GM21447 (cell line): Measurements from ENCODE around the gene KNTC1.
"Not testable (repeated sequence)": the region's sequence is repeated elsewhere in the genome, so short reads cannot be mapped to it uniquely, and the experiment has no call there.

Experiments
- ATAC-seq: cut with Tn5 transposase; IDR thresholded peaks from one replicate; pipeline ENCODE4 v1.9.1; 2021; ENCODE audit not compliant: unreplicated experiment

KNTC1 gene

DNA sequence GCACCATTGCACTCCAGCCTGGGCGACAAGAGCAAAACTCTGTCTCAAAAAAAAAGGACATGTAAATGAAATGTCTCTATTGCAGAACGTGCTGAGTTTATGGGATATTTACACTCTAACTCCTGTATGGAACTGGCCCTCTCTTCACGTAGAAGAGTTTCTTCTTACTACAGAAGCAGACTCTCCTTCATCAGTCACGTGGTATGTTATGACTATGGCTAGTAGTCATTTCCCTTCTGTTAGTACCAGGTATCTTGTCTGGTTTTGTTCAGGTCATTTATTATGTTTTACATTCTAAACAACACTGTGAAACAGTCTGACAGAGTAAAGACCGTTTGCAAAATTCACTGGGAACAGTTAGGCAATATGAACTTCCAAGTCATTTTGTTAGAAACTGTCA, 20.3 kb downstream of the KNTC1 start:
- ATAC-seq: no peak

DNA sequence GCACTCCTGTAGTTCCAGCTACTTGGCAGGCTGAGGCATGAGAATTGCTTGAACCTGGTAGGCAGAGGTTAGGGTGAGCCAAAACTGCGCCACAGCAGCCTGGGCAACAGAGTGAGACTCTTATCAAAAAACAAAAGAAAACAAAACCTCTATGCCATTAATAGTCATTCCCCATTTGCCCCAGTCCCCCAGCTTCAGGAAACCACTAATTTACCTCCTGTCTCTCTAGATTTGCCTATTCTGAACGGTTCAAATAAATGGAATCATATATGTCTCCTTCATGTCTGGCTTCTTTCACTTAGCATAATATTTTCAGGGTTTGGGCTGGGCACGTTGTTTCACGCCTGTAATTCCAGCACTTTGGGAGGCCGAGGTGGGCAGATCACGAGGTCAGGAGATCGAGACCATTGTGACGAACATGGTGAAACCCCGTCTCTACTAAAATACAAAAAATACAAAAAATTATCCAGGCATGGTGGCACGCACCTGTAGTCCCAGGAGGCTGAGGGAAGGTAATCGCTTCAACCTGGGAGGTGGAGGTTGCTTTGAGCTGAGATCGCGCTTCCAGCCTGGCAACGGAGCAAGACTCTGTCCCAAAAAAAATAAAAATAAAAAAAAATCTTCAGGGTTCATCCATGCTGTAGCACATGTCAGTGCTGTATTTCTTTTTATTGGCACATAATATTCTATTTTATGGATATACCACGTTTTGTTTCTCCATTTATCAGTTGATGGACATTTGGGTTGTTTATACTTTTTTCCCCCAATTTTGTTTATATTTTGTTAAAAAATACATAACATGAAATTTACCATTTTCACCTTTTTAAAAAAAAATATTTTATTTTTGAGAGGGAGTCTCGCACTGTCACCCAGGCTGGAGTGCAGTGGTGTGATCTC, 31.9 kb downstream of the KNTC1 start:
- no peak for ATAC-seq

DNA sequence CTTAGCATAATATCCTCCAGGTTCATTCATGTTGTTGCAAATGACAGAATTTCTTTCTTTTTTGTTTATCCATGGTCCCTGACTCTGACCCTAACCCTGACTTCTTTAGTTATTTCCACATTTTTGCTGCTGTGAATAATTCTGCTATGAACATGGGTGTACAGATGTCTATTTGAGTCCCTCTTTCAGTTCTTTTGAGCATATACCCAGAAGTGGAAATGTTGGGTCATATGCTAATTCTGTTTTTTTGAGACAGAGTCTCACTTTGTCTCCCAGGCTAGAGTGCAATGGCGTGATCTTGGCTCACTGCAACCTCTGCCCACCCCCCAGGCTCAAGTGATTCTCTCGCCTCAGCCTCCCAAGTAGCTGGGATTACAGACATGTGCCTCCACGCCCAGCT, 33.1 kb downstream of the KNTC1 start:
- no peak for ATAC-seq

DNA sequence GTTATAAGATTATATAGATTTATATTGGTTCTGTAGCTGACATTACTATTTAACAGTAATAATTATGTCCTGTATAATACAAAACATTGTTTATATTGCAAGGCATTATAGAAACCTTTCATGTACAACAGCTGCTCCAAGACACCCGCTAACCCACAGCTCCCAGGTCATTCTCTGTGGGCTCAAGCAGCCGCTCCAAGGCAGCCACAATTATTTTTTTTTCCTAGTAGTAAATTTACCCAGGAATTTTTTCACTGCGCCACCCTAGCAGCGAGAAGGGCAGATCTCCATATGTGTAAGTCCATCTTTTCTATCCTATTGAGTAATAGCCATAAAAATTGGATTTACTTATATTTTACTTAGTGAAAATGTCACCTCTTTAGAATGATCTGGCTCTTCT, 36.3 kb downstream of the KNTC1 start:
- ATAC-seq: no peak

DNA sequence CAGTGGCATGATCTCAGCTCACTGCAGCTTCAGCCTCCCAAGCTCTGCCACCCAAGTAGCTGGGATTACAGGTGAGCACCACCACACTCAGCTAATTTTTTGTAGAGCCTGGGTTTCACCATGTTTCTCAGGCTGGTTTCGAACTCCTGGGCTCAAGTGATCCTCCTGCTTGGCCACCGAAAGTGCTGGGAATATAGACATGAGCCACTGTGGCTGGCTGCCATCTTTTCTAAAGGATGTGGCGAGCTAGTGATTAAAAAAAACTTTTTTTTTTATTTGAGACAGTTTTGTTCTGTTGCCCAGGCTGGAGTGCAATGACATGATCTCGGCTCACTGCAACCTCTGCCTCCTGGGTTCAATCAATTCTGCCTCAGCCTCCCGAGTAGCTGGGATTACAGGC, 39.8 kb downstream of the KNTC1 start:
- not testable (repeated sequence) for ATAC-seq

DNA sequence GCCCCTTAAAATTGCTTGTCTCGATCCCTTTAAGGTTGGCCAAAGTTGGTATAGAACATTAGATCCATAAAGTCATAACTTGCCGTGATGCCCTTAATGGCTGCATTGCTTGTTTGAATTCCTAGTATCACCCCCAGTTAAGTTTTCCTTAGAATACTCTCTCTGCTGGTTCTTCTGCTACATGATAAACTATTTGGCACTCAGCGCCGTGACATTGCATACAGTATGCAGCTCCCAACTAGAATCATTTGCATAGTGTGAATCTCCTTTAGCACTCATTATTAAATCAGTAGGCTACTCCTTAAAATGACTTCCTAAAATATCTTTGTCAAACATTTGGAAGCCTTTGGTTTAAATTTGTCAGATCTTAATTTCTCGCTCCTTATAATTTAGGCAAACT, 42.2 kb downstream of the KNTC1 start:
- ATAC-seq: no peak

DNA sequence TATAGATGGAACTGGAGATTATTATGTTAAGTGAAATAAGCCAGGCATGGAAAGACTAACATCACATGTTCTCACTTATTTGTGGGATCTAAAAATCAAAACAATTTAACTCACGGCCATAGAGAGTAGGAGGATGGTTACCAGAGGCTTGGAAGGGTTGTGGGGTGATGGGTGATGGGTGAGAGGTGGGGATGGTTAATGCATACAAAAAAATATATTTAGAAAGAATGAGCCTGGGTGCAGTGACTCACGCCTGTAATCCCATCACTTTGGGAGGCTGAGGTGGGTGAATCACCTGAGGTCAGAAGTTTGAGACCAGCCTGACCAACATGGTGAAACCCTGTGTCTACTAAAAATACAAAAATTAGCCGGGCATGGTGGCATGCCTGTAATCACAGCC, 43.0 kb downstream of the KNTC1 start:
- ATAC-seq: not testable (repeated sequence)

DNA sequence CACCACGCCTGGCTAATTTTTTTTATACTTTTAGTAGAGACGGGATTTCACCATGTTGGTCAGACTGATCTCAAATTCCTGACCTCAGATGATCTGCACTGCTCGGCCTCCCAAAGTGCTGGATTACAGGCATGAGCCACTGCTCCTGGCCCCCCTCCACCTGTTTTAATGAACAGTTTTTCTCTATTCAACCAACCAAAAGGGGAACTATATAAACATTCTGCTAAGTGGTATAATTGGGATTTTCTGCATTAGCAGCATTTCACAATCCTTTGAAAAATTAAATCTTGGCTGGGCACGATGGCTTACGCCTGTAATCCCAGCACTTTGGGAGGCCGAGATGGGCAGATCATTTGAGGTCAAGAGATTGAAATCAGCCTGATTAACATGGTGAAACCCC, 44.8 kb downstream of the KNTC1 start:
- ATAC-seq: no peak

DNA sequence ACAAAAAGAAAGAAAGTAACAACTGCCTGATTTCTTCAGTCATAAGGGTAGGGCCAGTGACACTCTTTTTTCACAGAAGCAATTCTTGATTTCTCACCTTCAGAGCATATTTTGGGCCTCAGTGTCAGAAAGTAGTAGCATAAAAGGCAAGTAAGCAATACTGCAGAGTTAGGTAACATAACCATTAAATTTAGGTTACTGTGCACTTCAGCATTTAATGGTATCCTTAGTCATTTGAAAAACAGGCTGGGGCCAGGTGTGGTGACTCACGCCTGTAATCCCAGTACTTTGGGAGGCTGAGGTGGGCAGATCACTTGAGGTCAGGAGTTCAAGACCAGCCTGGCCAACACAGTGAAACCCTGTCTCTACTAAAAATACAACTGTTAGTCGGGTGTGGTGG, 56.2 kb downstream of the KNTC1 start:
- ATAC-seq: not testable (repeated sequence)

DNA sequence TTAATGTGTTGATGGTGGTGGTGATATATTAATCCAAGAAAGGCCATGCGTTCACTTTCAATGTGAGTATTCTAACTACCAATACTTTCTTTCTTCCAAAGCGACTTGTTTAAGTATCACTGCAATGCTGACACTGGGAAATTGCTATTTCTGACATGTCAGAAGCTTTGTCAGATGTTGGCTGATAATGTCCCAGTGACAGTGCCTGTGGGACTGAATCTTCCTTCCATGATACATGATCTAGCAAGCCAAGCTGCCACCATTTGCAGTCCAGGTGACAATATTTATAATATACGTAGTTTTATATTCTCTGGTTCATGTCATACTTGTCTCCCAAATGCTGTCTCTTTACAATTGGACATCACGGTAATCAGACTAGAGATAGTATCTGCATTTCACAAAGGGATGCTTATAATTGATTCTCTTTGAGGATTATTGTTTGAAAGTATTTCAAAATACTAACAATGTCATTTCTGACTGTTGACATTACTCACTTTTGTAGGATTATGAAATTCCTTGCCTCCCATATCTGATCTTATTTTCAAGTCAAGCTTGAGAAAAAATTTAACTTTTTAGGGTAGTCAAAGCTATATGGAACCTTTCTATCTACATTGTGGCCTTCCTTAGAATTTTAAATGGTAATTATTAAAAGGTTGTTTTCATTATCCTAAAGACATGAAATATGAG, 57.3 kb downstream of the KNTC1 start:
- no peak for ATAC-seq

DNA sequence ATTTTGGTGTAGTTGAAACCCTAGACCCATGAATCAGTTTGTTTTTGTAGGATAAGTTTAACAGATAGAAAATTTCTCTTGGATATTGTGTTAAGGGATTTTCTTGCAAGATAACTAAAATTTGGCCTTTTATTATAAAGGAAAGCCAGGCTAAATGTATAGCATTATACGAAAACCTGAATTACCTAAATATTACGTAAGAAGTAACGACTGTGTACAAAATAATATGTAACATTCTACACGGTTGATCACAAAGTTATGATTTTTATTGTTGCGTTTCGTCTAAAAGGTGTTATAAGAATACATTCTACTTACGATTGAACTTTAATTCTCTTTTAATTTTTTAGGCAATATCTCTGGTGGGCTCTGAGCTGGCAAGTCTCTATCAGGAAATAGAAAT, 63.9 kb downstream of the KNTC1 start:
- ATAC-seq: no peak

DNA sequence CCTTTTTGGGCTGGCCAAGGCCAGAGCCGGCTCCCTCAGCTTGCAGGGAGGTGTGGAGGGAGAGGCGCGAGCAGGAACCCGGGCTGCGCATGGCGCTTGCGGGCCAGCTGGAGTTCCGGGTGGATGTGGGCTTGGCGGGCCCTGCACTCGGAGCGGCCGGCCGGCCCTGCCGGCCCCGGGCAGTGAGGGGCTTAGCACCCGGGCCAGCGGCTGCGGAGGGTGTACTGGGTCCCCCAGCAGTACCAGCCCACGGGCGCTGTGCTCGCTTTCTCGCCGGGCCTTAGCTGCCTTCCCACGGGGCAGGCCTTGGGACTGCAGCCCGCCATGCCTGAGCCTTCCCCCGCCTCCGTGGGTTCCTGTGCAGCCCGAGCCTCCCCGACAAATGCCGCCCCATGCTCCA, 64.9 kb downstream of the KNTC1 start:
- ATAC-seq: not testable (repeated sequence)

DNA sequence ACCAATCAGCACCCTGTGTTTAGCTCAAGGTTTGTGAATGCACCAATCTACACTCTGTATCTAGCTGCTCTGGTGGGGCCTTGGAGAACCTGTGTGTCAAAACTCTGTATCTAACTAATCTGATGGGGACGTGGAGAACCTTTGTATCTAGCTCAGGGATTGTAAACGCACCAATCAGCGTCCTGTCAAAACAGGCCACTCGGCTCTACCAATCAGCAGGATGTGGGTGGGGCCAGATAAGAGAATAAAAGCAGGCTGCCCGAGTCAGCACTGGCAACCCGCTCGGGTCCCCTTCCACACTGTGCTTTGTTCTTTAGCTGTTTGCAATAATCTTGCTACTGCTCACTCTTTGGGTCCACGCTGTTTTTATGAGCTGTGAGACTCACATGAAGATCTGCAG, 65.5 kb downstream of the KNTC1 start:
- ATAC-seq: not testable (repeated sequence)

DNA sequence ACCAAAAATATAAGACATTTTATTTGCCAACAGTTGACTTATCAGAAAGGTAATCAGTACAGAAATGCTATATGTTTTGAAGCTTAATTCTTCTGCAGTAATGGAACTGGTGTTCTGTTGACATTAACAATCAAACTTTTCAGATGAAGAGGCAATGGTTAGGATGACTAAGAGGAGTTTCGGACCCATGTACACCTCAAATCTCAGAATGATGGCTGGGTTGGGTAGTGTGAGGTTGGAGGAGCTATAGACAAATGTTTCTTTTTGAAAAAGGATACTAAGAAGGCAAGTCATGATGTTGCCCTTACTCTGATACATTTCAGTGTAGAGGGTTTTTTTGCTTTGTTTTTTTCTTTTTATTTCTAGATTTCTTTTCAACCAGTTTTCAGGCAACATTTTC, 66.9 kb downstream of the KNTC1 start:
- no peak for ATAC-seq

DNA sequence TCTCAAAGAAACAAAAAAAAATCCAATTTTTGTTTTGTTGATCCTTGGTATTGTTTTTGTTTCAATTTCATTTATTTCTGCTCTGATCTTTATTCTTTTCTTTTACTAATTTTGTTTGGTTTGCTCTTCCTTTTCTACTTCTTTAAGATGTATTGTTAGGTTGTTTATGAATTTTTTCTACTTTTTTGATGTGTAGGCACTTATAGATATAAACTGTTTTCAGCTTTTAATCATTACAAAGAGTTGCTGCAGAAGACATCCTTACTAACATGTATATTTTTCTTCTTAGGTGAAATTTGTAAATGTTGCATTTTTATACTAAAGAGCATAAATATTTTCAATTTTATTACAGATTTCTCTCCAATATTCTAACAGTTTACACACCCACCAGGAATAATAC, 69.8 kb downstream of the KNTC1 start:
- ATAC-seq: no peak

DNA sequence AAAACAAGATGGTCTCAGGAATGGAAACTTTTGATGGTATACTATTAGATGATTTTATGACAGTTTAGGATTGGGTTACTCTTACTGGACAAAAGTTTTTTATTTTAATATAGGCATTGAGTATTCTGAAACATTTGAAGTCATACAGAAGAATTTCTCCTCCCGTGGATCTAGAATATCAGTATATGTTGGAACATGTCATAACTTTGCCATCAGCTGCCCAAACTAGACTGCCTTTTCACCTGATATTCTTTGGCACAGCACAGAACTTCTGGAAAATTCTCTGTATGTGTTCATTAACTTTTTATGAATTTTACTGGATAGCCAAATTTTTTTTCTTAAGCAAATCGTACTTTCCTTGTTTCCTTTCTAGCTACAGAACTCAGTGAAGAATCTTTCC, 75.4 kb downstream of the KNTC1 start:
- ATAC-seq: no peak

DNA sequence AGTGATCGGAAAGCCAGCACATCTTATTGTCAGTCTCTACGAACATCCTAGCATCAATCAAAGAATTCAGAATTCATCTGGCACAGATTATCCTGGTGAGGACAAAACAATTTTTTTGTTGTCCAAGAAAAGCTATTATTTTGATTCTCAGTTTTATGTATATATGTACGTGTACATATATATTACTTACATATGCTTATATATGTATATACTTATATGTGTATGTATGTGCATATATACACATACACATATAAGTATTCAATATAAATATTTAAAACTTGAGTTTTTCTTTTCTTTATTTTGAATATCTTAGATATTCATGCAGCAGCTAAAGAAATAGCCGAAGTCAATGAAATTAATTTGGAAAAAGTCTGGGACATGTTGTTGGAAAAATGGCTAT, 77.9 kb downstream of the KNTC1 start:
- ATAC-seq: no peak

DNA sequence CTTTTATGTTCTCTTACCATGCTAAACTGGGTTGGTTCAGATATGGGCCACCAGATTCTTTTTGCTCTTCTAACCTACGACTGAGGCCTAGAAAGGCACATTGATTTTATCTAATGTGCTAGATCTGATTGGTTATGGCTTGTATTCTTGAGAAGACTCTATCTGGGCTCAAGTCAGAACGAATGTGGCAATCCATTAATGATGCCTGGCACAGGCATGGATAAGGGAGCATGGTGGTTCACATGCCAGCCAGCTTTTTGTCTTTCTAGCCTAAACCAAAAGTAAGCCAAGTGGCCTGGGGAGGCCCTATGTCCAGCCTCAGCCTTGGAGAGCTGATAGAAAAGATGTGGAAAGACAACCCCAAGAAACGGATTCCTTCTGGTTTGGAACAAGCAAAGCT, 82.7 kb downstream of the KNTC1 start:
- ATAC-seq: no peak

DNA sequence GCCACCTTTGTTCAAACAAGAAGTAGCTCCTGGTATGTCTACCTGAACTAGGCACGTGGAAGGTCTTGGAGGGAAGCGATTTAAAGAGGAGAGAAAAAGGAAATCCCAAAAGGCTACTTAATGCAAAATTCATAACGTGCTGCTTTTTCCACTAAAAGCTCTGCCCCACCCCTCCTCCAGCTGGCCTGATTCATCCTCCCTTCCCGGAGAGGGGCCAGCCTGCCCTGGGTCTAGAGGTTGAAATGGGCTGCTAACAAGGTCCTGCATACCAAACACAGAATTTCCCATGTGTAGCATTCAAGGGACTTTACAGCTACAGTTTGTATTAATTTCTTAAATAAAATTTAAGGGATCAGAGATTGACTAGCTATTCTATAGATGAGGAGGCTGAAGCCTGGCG, 83.2 kb downstream of the KNTC1 start:
- ATAC-seq: no peak

DNA sequence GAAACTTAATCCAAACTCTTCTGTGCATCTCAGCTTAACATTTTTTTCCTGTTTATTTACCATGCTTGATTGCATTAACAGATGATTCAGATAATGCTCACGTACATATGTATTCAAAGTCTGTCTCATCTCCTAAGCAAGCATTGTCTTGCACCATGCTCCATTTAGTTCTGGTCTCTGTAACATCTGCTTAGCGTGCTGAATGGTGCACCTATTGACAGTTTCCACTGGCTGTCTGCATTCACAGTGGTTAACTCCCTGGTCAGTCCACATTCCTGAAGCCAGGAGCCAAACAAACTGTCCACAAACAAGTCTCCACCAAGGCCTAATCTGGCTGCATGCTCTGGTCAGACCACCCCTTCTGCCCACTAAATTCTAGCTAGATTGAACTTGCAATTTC, 83.9 kb downstream of the KNTC1 start:
- ATAC-seq: no peak

DNA sequence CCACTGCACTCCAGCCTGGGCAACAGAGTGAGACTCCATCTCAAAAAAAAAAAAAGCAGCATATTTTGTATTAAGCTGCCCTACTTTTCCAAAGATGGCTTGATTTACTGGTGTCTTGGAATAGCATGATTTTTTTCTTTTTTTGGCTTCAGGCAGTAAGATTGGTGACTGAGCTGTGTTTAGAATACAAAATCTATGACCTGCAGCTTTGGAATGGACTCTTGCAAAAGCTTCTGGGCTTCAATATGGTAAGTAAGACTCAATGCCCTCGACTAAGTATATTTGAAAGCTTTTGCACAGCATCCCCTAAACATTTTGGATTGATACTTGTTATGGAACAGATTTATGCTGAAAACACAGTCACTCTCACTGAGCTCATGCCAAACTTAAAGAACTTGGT, 87.8 kb downstream of the KNTC1 start:
- no peak for ATAC-seq

DNA sequence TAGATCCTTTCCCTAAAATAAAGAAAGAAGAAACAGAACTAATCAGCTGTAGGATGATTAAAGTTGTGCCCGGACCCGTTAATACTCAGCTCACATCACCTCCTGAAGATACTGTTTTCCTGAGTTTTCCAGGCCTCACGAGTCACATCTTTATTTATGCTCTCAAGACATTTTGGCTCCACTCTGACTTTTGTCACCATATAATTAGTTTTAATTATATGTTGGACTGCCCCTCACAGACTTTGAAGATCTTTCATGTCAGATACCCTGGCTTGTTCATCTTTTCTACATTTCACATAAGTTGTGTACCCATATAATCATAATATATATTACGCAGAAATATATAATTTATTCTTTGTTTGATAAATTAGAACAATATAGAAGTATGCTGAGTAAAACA, 88.7 kb downstream of the KNTC1 start:
- no peak for ATAC-seq

DNA sequence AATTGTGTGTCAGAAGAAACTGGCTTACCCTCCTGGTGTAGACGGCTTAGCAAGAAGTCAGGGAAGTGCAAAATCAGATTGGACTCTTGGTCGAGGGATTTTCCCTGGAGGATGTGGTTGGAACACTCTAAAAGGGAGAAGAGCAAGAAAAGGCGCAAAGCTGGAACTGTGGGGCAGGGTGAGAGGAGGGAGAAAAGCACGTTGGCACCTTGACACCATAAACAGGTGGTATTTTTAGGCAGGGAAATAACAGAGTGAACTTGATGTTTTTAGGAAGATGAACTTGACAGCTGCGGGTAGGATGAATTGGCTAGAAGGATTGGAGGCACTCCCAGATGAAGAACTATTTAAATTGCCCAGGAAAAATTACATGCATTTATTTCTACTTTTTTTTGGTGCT, 108.4 kb downstream of the KNTC1 start:
- no peak for ATAC-seq
